ENCODE measurements around the gene ATN1.

DNA sequence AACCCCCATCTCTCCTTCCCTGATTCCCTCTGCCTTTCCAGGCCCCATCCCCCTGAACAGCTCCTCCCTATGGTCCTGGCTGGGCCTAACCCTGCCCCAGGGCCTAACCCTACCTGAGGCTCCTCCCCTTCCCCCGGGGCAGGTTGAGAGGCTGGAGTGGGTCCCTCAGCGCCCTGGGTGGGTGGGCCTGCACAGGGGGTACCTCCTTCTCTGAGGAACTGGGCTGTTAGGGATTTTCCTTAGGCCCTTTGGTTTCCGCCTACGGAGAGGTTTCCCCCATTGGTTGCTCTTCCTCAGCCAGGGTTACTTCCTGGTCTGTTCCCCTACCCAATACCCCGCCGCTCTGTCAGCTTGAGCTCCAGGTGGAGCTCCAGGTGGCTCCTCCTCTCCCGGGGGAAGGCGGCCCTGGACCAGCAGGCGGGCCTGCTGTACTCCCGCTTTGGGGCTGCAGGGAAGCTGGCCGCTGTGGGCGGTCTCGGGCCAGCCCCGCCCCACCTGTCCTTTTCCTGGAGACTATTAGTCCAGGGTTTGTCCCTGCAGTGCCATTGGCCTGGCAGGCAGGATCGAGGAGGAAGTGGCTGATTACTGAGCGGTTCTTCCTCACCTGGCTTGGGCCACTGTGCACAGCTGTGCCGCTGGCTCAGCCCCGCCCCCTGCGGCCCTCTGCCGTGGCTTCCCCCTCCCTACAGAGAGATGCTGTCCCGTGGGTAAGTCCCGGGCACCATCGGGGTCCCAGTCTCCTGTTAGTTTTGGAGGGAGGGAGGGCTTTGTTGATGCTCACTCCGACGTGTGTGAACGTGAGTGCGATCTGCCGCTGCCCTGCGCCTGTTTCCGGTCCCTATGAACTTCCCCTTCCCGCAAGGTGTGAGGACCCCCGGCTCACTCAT is 18.5 kb downstream of the ATN1 start:
- TF ChIP-seq, protein P1, sequence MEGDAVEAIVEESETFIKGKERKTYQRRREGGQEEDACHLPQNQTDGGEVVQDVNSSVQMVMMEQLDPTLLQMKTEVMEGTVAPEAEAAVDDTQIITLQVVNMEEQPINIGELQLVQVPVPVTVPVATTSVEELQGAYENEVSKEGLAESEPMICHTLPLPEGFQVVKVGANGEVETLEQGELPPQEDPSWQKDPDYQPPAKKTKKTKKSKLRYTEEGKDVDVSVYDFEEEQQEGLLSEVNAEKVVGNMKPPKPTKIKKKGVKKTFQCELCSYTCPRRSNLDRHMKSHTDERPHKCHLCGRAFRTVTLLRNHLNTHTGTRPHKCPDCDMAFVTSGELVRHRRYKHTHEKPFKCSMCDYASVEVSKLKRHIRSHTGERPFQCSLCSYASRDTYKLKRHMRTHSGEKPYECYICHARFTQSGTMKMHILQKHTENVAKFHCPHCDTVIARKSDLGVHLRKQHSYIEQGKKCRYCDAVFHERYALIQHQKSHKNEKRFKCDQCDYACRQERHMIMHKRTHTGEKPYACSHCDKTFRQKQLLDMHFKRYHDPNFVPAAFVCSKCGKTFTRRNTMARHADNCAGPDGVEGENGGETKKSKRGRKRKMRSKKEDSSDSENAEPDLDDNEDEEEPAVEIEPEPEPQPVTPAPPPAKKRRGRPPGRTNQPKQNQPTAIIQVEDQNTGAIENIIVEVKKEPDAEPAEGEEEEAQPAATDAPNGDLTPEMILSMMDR (IDR thresholded peaks at IDR 0.05), result peak in 1 of 5 experiments; percentile 8
- no peak for TF ChIP-seq EP300 (IDR thresholded peaks at IDR 0.05; ENCODE audit: low read depth)
- peak; percentile 92 for TF ChIP-seq POLR2A (IDR thresholded peaks at IDR 0.05)
- peak; percentile 83 to 98 (median 93) for TF ChIP-seq POLR2AphosphoS5 (IDR thresholded peaks at IDR 0.05)

All from transverse colon (tissue), 4 donors.